Left lung (tissue), 10 donors: ENCODE results near the gene NT5M. TPM values are rescaled to one million over a fixed set of nuclear protein-coding genes. Genes with fewer than 3 reads are reported as not detected.
A peak's percentile ranks its signal among the peaks of the same experiment; 100 is the strongest.

ENCODE experiments used
- ATAC-seq: fragments of 200-7000 bp; cut with Tn5 transposase; one replicate; pipeline ENCODE4 v1.9.1; 2020; ENCODE audit warnings: moderate library complexity
- DNase-seq, 4 donors: peaks; one replicate each; pipeline ENCODE4 v3.0.0-alpha.2; 2013 to 2020
- H3K27ac ChIP-seq, 2 donors: fragments of 200-600 bp; sonication (generic) in 1 of 2; one replicate each; pipeline versions ENCODE4 v1.5.0 to v1.8.0; 2020 to 2021
- H3K27me3 ChIP-seq, 2 donors: fragments of 200-600 bp; sonication (generic) in 1 of 2; one replicate each; pipeline versions ENCODE4 v1.5.0 to v1.8.0; 2020 to 2021
- H3K36me3 ChIP-seq, 2 donors: fragments of 200-600 bp; sonication (generic) in 1 of 2; one replicate each; pipeline versions ENCODE4 v1.5.0 to v1.8.0; 2020 to 2021
- H3K4me1 ChIP-seq, 2 donors: fragments of 200-600 bp; one replicate each; pipeline ENCODE4 v1.8.0; 2021
- H3K4me3 ChIP-seq, 2 donors: fragments of 200-600 bp; sonication (generic) in 1 of 2; one replicate each; pipeline versions ENCODE4 v1.5.0 to v1.8.0; 2020 to 2021; ENCODE audit warnings: mild to moderate bottlenecking in 1 of 2
- H3K9me3 ChIP-seq, 2 donors: fragments of 200-600 bp; sonication (generic) in 1 of 2; one replicate each; pipeline versions ENCODE4 v1.5.0 to v1.8.0; 2020 to 2021
- CTCF ChIP-seq, 2 donors: fragments of 200-600 bp; sonication (generic) in 1 of 2; IDR thresholded peaks; one replicate each; pipeline versions ENCODE4 v1.5.0 to v1.8.0; 2021; ENCODE audit warnings: antibody characterized with exemption in 2 of 2
- intact Hi-C, 2 donors: fragments of 100-400 bp; cut with DNase I; formaldehyde crosslinking; loops; one replicate each; pipeline versions ENCODE4 v1.11.2 to v1.14.2; 2022
- polyA plus RNA-seq, 6 donors: library from polyadenylated mRNA; unstranded; fragments of 120-200 nt; gene quantifications; one replicate each; pipeline ENCODE4 v1.2.1, GENCODE V29; 2013; ENCODE audit not compliant: insufficient read length in 6 of 6
- total RNA-seq, 2 donors: library from RNA; stranded (reverse); fragmentation: NEBNext Ultra II Directional; extraction: Animal tissue kit (Norgen Biotek cat#: 25700); gene quantifications; one replicate each; pipeline ENCODE4 v1.2.1, GENCODE V29; 2021
- donor health status: DM: no; HTN: yes; CAD: no.
- donor health status: DM: no; HTN: no; CAD: no.

Gene NT5M
- total and polyA plus RNA-seq, 8 donors = 1.5 to 5.4 (median 3.8) TPM

GRCh38 chr17:17361543-17361866 lies 58.3 kb downstream of the NT5M start:
- no peak overlapping the region for H3K4me3 ChIP-seq
- peaks cover 5 to 6% of the 10 kb centered on the region in 2 donors for H3K4me1 ChIP-seq
- H3K27ac ChIP-seq = no peak overlapping the region
- ATAC-seq (no peak), DNase-seq (peak in 1 of 4 donors; percentile 25)
- no peaks in the 10 kb centered on the region for H3K27me3 ChIP-seq
- intact Hi-C loops = no loop called here
- no peaks in the 10 kb centered on the region for H3K9me3 ChIP-seq
- no peaks in the 10 kb centered on the region for H3K36me3 ChIP-seq
- TF ChIP-seq CTCF (IDR thresholded peaks at IDR 0.05) = no peak

- H3K27ac ChIP-seq = no peak overlapping the region
- intact Hi-C loops = no loop called here
- peaks cover 5 to 6% of the 10 kb centered on the region in 2 donors for H3K4me1 ChIP-seq
- H3K9me3 ChIP-seq = no peaks in the 10 kb centered on the region
- H3K27me3 ChIP-seq = no peaks in the 10 kb centered on the region
- no peaks in the 10 kb centered on the region for H3K36me3 ChIP-seq
- ATAC-seq = no peak
- TF ChIP-seq CTCF (IDR thresholded peaks at IDR 0.05) = no peak
- H3K4me3 ChIP-seq = no peak overlapping the region
- DNase-seq = peak in 1 of 4 donors; percentile 78
These were observed 58.8 kb downstream of the NT5M start for GRCh38 chr17:17361867-17362539.

- no peaks in the 10 kb centered on the region for H3K9me3 ChIP-seq
- ATAC-seq (no peak), DNase-seq (peak in 1 of 4 donors; percentile 39)
- H3K36me3 ChIP-seq = no peaks in the 10 kb centered on the region
- no peak for TF ChIP-seq CTCF (IDR thresholded peaks at IDR 0.05)
- H3K27me3 ChIP-seq = no peaks in the 10 kb centered on the region
- no peak overlapping the region for H3K4me3 ChIP-seq
- no peak overlapping the region for H3K27ac ChIP-seq
- intact Hi-C loops = no loop called here
- peaks cover 5 to 6% of the 10 kb centered on the region in 2 donors for H3K4me1 ChIP-seq
These were observed 59.4 kb downstream of the NT5M start for GRCh38 chr17:17362540-17362930.

- no peak overlapping the region for H3K27ac ChIP-seq
- peaks cover 5 to 6% of the 10 kb centered on the region in 2 donors for H3K4me1 ChIP-seq
- H3K27me3 ChIP-seq = no peaks in the 10 kb centered on the region
- DNase-seq (peak in 2 of 4 donors; percentile 73 to 78), ATAC-seq (peak; percentile 92)
- no peak for TF ChIP-seq CTCF (IDR thresholded peaks at IDR 0.05)
- H3K36me3 ChIP-seq = no peaks in the 10 kb centered on the region
- H3K9me3 ChIP-seq = no peaks in the 10 kb centered on the region
- intact Hi-C loops = no loop called here
- no peak overlapping the region for H3K4me3 ChIP-seq
These were observed 60.6 kb downstream of the NT5M start for GRCh38 chr17:17363638-17364337.

- DNase-seq (peak in 1 of 4 donors; percentile 45), ATAC-seq (no peak)
- no peak overlapping the region for H3K4me3 ChIP-seq
- intact Hi-C loops = no loop called here
- H3K36me3 ChIP-seq = no peaks in the 10 kb centered on the region
- H3K27me3 ChIP-seq = no peaks in the 10 kb centered on the region
- H3K27ac ChIP-seq = no peak overlapping the region
- H3K4me1 ChIP-seq = peaks cover 5 to 6% of the 10 kb centered on the region in 2 donors
- H3K9me3 ChIP-seq = no peaks in the 10 kb centered on the region
- no peak for TF ChIP-seq CTCF (IDR thresholded peaks at IDR 0.05)
These were observed 61.1 kb downstream of the NT5M start for GRCh38 chr17:17364338-17364667.
